HG03432 (cell line): ENCODE measurements around the gene KDM4C.

Source experiments
- ATAC-seq: cut with Tn5 transposase; IDR thresholded peaks from one replicate; pipeline ENCODE4 v1.9.1; 2021; ENCODE audit warnings: mild to moderate bottlenecking, moderate library complexity; ENCODE audit not compliant: unreplicated experiment

Gene KDM4C

GRCh38 chr9:6960777-6961176 lies 203.0 kb downstream of the KDM4C start:
- ATAC-seq = peak; percentile 94

- ATAC-seq = no peak
Measured at GRCh38 chr9:6961845-6962522, 204.2 kb downstream of the KDM4C start.

- ATAC-seq = no peak
Measured at GRCh38 chr9:6965566-6965965, 207.8 kb downstream of the KDM4C start.

GRCh38 chr9:6968271-6968670 lies 210.5 kb downstream of the KDM4C start:
- no peak for ATAC-seq

GRCh38 chr9:6969805-6970204 lies 212.0 kb downstream of the KDM4C start:
- ATAC-seq = no peak

- ATAC-seq = no peak
Measured at GRCh38 chr9:6973089-6973488, 215.3 kb downstream of the KDM4C start.

GRCh38 chr9:6973762-6974161 lies 216.0 kb downstream of the KDM4C start:
- ATAC-seq = peak; percentile 99

GRCh38 chr9:6975198-6975597 lies 217.4 kb downstream of the KDM4C start:
- ATAC-seq = no peak

- ATAC-seq = no peak
Measured at GRCh38 chr9:6977761-6978160, 220.0 kb downstream of the KDM4C start.

GRCh38 chr9:6978591-6978990 lies 220.8 kb downstream of the KDM4C start:
- ATAC-seq = no peak

- ATAC-seq = no peak
Measured at GRCh38 chr9:6984941-6985578, 227.3 kb downstream of the KDM4C start.

GRCh38 chr9:6986141-6986815 lies 228.5 kb downstream of the KDM4C start:
- ATAC-seq = no peak

GRCh38 chr9:6987381-6987780 lies 229.6 kb downstream of the KDM4C start:
- no peak for ATAC-seq

GRCh38 chr9:6991418-6991817 lies 233.6 kb downstream of the KDM4C start:
- ATAC-seq = no peak

- no peak for ATAC-seq
Measured at GRCh38 chr9:6996061-6996854, 238.5 kb downstream of the KDM4C start.

GRCh38 chr9:6997330-6997729 lies 239.6 kb downstream of the KDM4C start:
- ATAC-seq = no peak

GRCh38 chr9:6999794-7000193 lies 242.0 kb downstream of the KDM4C start:
- ATAC-seq = no peak

- ATAC-seq = no peak
Measured at GRCh38 chr9:7001571-7001970, 243.8 kb downstream of the KDM4C start.

- no peak for ATAC-seq
Measured at GRCh38 chr9:7003861-7004260, 246.1 kb downstream of the KDM4C start.

- no peak for ATAC-seq
Measured at GRCh38 chr9:7006417-7006816, 248.6 kb downstream of the KDM4C start.

- no peak for ATAC-seq
Measured at GRCh38 chr9:7008411-7008810, 250.6 kb downstream of the KDM4C start.
